Tibial nerve (tissue), 4 donors: ENCODE measurements around the gene TSPAN3. TPM values are rescaled to one million over a fixed set of nuclear protein-coding genes. Genes with fewer than 3 reads are reported as not detected.

Source experiments
- DNase-seq, 2 donors: peaks; one replicate each; pipeline ENCODE4 v3.0.0-alpha.2; 2019; ENCODE audit warnings: low spot score in 2 of 2
- H3K27ac ChIP-seq, 4 donors: fragments of 200-600 bp; sonication (generic) in 3 of 4; one replicate each; pipeline ENCODE4 v1.5.1; 2017 to 2019; ENCODE audit warnings: mild to moderate bottlenecking in 1 of 4
- H3K27me3 ChIP-seq, 2 donors: fragments of 200-600 bp; sonication (generic) in 1 of 2; one replicate each; pipeline versions ENCODE4 v1.5.1 to v1.6.0; 2017 to 2019
- H3K36me3 ChIP-seq, 3 donors: fragments of 200-600 bp; sonication (generic); one replicate each; pipeline ENCODE4 v1.5.1; 2018 to 2019
- H3K4me1 ChIP-seq, 4 donors: fragments of 200-600 bp; sonication (generic) in 3 of 4; one replicate each; pipeline ENCODE4 v1.5.1; 2017 to 2019
- H3K4me3 ChIP-seq, 4 donors: fragments of 200-600 bp; sonication (generic) in 3 of 4; one replicate each; pipeline ENCODE4 v1.5.1; 2017 to 2019; ENCODE audit warnings: mild to moderate bottlenecking in 1 of 4, moderate library complexity in 1 of 4
- H3K9me3 ChIP-seq, 4 donors: fragments of 200-600 bp; sonication (generic) in 3 of 4; one replicate each; pipeline ENCODE4 v1.5.1; 2017 to 2019
- EP300 ChIP-seq, 2 donors: sonication (generic); formaldehyde crosslinking; IDR thresholded peaks; one replicate each; pipeline ENCODE4 v1.6.1; 2017; ENCODE audit warnings: antibody characterized with exemption in 2 of 2, mild to moderate bottlenecking in 1 of 2
- POLR2A ChIP-seq, 2 donors: fragments of 450-650 bp; IDR thresholded peaks; one replicate each; pipeline ENCODE4 v1.6.1; 2017; ENCODE audit warnings: antibody characterized with exemption in 2 of 2, mild to moderate bottlenecking in 2 of 2, moderate library complexity in 2 of 2
- WGBS, 2 donors: methylation state at CpG; one replicate each; pipeline ENCODE4 v1.1.5; 2018; 5-methylcytosine and 5-hydroxymethylcytosine counted together
- total RNA-seq, 4 donors: library from RNA; depleted of rRNA; stranded (reverse); fragments of >200 nt; gene quantifications; one replicate each; pipeline ENCODE4 v1.1.0, GENCODE V29; 2016
- TF ChIP-seq, protein P1 (sequence below), 5 experiments: fragments of 200-600 bp in 3 of 5; fragments of 450-650 bp in 2 of 5; sonication (generic) in 3 of 5; IDR thresholded peaks; one replicate each; pipeline ENCODE4 v1.5.1; 2016 to 2019; ENCODE audit warnings: antibody characterized with exemption in 5 of 5, mild to moderate bottlenecking in 3 of 5, moderate library complexity in 2 of 5

Gene TSPAN3
- total RNA-seq, 4 donors from 2014 or later = 155 to 229 (median 203) TPM

DNA sequence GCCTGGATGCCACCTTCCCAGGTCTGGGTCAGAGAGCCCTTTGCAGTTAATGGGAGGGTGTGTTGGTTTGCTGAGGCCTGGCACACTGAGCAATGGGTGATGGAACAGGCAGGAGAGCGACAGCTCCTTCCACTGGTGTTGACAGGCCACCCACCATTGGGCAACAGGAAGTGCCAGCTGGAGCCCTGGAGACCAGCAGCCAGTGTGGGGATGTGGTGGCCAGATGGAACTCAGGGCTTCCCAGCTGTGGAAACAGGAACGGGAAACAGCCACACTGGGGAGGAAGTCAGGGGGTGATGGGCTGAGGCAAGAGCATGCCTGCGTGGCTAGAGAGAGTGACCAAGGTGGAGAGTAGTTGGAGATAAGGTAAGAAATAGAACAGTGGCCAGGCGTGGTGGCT lies 66.7 kb downstream of the TSPAN3 start:
- Histone ChIP-seq H3K27me3 (no peaks in the 10 kb centered on the region), H3K4me3 (no peak overlapping the region), H3K36me3 (no peaks in the 10 kb centered on the region), H3K9me3 (no peaks in the 10 kb centered on the region), H3K4me1 (peaks cover 0 to 17% (median 13%) of the 10 kb centered on the region in 4 donors), H3K27ac (peak overlapping the region in 2 of 4 donors; percentile 53 to 64)
- DNase-seq = peak; percentile 38 to 47
- TF ChIP-seq, protein P1, sequence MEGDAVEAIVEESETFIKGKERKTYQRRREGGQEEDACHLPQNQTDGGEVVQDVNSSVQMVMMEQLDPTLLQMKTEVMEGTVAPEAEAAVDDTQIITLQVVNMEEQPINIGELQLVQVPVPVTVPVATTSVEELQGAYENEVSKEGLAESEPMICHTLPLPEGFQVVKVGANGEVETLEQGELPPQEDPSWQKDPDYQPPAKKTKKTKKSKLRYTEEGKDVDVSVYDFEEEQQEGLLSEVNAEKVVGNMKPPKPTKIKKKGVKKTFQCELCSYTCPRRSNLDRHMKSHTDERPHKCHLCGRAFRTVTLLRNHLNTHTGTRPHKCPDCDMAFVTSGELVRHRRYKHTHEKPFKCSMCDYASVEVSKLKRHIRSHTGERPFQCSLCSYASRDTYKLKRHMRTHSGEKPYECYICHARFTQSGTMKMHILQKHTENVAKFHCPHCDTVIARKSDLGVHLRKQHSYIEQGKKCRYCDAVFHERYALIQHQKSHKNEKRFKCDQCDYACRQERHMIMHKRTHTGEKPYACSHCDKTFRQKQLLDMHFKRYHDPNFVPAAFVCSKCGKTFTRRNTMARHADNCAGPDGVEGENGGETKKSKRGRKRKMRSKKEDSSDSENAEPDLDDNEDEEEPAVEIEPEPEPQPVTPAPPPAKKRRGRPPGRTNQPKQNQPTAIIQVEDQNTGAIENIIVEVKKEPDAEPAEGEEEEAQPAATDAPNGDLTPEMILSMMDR (IDR thresholded peaks at IDR 0.05) = no peak
- TF ChIP-seq POLR2A (IDR thresholded peaks at IDR 0.05) = no peak
- TF ChIP-seq EP300 (IDR thresholded peaks at IDR 0.05) = peak; percentile 75 to 81
- WGBS, 2 donors = 77 to 79% methylated on average over 4 of the region's 4 CpGs

DNA sequence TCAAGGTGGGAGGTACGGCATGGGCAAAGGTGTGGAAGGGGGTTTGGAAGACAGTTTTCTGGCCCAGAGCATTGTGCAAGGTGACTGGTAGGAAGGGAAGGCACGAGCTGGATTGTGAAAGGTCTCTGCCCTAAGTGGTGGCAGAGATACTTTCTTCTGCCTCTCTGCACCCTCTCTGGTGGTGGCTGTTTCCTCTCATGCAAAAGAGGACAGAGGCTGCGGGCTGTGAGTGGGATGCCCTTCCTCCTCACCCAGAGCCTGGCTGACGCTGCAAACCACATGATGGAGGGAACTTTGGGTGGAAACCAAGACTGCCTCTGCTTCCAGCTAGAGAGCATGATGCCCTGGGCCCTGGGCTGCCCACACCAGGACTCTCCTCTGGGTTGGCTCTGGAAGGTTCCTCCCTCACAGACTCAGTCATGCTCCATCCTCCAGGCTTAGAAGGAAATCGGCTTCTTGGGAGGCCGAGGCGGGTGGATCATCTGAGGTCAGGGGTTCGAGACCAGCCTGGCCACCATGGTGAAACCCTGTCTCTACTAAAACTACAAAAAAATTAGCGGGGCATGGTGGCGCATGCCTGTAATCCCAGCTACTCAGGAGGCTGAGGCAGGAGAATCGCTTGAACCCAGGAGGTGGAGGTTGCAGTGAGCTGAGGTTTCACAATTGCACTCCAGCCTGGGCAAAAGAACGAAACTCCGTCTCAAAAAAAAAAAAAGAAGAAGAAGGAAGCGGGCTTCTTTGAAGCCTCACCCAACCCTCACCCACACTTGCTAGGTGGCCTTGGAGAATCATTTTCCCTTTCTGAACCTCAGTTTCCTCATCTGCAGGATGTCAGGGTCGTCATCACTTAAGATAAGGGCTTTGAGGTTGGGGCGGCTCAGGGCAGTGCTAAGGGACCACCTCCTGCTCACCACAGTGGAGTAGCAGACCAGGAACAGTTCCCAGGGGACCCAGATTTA lies 67.7 kb downstream of the TSPAN3 start:
- DNase-seq = peak in 1 of 2 donors; percentile 52
- no peak overlapping the region for H3K4me3 ChIP-seq
- WGBS, 2 donors = 74 to 77% methylated on average over 13 to 16 of the region's 16 CpGs
- H3K27ac ChIP-seq = peak overlapping the region in 2 of 4 donors; percentile 53 to 67
- H3K4me1 ChIP-seq = peaks cover 0 to 17% (median 13%) of the 10 kb centered on the region in 4 donors
- TF ChIP-seq EP300 (IDR thresholded peaks at IDR 0.05) = peak in 1 of 2 donors; percentile 36
- TF ChIP-seq, protein P1 (IDR thresholded peaks at IDR 0.05) = no peak
- no peak for TF ChIP-seq POLR2A (IDR thresholded peaks at IDR 0.05)
- no peaks in the 10 kb centered on the region for H3K27me3 ChIP-seq
- no peaks in the 10 kb centered on the region for H3K36me3 ChIP-seq
- H3K9me3 ChIP-seq = no peaks in the 10 kb centered on the region

DNA sequence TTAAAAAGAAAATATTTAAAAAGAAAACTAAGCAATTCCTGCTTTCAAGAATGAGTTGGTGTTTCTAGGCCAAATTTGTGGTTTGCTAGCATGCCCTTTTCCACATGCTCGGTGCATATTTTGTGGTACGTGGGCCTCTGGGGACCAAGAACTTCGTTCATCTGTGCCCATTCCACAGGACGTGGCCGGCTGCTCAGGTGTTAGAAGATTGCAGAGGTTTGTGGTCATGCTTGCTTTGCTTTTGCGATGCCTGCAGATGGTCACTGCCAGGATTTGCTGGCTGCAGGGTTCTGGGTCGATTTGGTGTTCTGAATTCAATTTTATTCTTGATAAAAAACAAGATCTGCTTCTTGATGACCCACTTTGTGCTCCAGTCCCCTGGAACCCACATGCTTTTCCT lies 68.5 kb downstream of the TSPAN3 start:
- Histone ChIP-seq H3K27me3 (no peaks in the 10 kb centered on the region), H3K4me1 (peaks cover 0 to 17% (median 13%) of the 10 kb centered on the region in 4 donors), H3K27ac (peak overlapping the region in 2 of 4 donors; percentile 25 to 67), H3K36me3 (no peaks in the 10 kb centered on the region), H3K9me3 (no peaks in the 10 kb centered on the region), H3K4me3 (no peak overlapping the region)
- 52 to 55% methylated on average over 7 of the region's 7 CpGs for WGBS, 2 donors
- TF ChIP-seq, protein P1 (IDR thresholded peaks at IDR 0.05) = no peak
- no peak for TF ChIP-seq EP300 (IDR thresholded peaks at IDR 0.05)
- TF ChIP-seq POLR2A (IDR thresholded peaks at IDR 0.05) = no peak
- DNase-seq = no peak

DNA sequence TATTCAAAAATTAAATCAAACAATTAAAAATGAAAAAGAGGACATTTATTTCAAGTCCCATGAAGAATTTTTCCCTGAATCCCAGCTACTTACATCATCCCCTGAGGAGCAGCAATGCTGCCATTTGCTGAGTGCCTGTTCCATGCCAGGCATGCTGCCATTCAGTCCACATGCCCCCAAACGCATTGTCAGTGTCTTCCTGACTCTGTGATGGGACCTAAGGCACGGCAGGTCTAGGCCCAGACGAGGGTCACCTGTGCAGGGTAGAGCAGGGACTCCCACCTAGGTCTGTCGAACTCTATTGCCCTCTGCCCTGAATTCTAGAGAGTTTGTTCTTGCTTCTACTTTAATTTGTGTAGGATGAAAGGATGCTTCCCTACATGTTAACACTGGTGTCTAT lies 68.9 kb downstream of the TSPAN3 start:
- 74 to 83% methylated on average over 4 of the region's 4 CpGs for WGBS, 2 donors
- H3K9me3 ChIP-seq = no peaks in the 10 kb centered on the region
- no peaks in the 10 kb centered on the region for H3K27me3 ChIP-seq
- DNase-seq = no peak
- no peaks in the 10 kb centered on the region for H3K36me3 ChIP-seq
- H3K27ac ChIP-seq = peak overlapping the region in 1 of 4 donors; percentile 67
- H3K4me1 ChIP-seq = peaks cover 0 to 18% (median 13%) of the 10 kb centered on the region in 4 donors
- H3K4me3 ChIP-seq = no peak overlapping the region
- TF ChIP-seq, protein P1 (IDR thresholded peaks at IDR 0.05) = no peak
- TF ChIP-seq POLR2A (IDR thresholded peaks at IDR 0.05) (no peak), EP300 (IDR thresholded peaks at IDR 0.05) (no peak)

DNA sequence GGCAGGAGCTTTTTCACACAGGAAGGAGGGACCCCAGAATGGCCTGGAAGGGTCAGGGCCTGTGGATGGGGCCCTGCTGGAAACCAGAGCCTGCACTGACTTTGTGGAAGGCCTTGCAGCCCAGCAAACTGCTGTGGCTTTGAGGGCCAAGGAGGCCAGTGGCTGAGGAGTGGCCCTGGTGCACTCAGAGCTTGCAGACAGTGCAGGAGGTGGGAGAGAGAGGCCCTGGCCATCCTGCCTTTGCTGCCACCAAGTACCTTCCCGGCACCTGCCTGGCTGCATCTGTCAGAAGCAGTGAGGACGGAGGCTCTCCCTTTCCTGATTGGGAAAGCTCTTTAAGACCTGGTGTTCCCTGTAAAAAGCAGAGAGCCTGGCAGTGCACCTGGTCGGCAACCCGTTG lies 69.6 kb downstream of the TSPAN3 start:
- Histone ChIP-seq H3K4me3 (no peak overlapping the region), H3K9me3 (no peaks in the 10 kb centered on the region), H3K27ac (peak overlapping the region in 1 of 4 donors; percentile 28), H3K4me1 (peaks cover 0 to 24% (median 14%) of the 10 kb centered on the region in 4 donors), H3K27me3 (no peaks in the 10 kb centered on the region), H3K36me3 (no peaks in the 10 kb centered on the region)
- WGBS, 2 donors = 72 to 87% methylated on average over 4 of the region's 4 CpGs
- no peak for TF ChIP-seq EP300 (IDR thresholded peaks at IDR 0.05)
- TF ChIP-seq POLR2A (IDR thresholded peaks at IDR 0.05) = no peak
- TF ChIP-seq, protein P1 (IDR thresholded peaks at IDR 0.05) = no peak
- no peak for DNase-seq
